HCT116 (cell line): ENCODE results near the gene NAA15. TPM values are rescaled to one million over a fixed set of nuclear protein-coding genes. Genes with fewer than 3 reads are reported as not detected.

Experiments
- ATAC-seq: fragments of 200-7000 bp; cut with Tn5 transposase; 2 replicates; pipeline ENCODE4 v1.9.1; 2020; ENCODE audit warnings: mild to moderate bottlenecking, moderate library complexity
- BruUV-seq: library from RNA; stranded (reverse); fragments of 400-500 nt; replicated peaks from 2 replicates; lab custom pipeline; 2021; lab: Mats Ljungman, UMichigan
- CTCF ChIA-PET: fragments of 300-600 bp; sonication (Branson Sonifier 250); formaldehyde crosslinking; loops from one replicate; lab custom pipeline; 2021; ENCODE audit warnings: antibody characterized with exemption; lab: Charles Lee
- POLR2A ChIA-PET: fragments of 300-600, 350-600 bp; sonication (Branson Sonifier 250); formaldehyde crosslinking; loops from one replicate; lab custom pipeline; 2021; ENCODE audit warnings: antibody characterized with exemption; lab: Charles Lee
- RAD21 ChIA-PET, 2 experiments: fragments of 300-600 bp; sonication (Branson Sonifier 250); formaldehyde crosslinking; loops; one replicate each; lab custom pipeline; 2023; ENCODE audit warnings: low total read pairs in 2 of 2; ENCODE audit not compliant: uncharacterized antibody in 2 of 2, unreplicated experiment in 2 of 2, low non-redundant PET in 1 of 2; lab: Charles Lee
- DNase-seq: peaks from one replicate; pipeline ENCODE4 v3.0.0-alpha.2; 2010; ENCODE audit warnings: low read depth, low spot score
- H2AFZ ChIP-seq: fragments of 200-600 bp; shearing (Covaris generic), sonication (generic); 2 replicates; pipeline ENCODE4 v1.6.1; 2017; ENCODE audit warnings: low read depth, mixed run types, mixed read lengths, antibody characterized with exemption, low read length; ENCODE audit not compliant: poor library complexity, severe bottlenecking
- H3K27ac ChIP-seq: 2 replicates; pipeline ENCODE4 v1.5.1; 2012; ENCODE audit warnings: low read depth, low read length
- H3K27me3 ChIP-seq: fragments of 200-600 bp; sonication (generic); 2 replicates; pipeline ENCODE4 v1.6.1; 2016; ENCODE audit warnings: mixed run types, low read length, mixed read lengths; ENCODE audit not compliant: insufficient read depth
- H3K36me3 ChIP-seq, 2 experiments: fragments of 200-500 bp in 1 of 2; fragments of 200-600 bp in 1 of 2; sonication (Bioruptor generic) in 1 of 2; sonication (generic) in 1 of 2; 2 replicates each; pipeline versions ENCODE4 v1.5.1 to v1.6.1; 2014 to 2016; ENCODE audit warnings: low read length in 2 of 2, inconsistent platforms in 1 of 2, mixed read lengths in 1 of 2, mixed run types in 1 of 2; ENCODE audit not compliant: insufficient read depth in 2 of 2, control insufficient read depth in 1 of 2
- H3K4me1 ChIP-seq, 2 experiments: fragments of 200-600 bp in 1 of 2; sonication (generic) in 1 of 2; 2 replicates each; pipeline versions ENCODE4 v1.5.1 to v1.6.1; 2012 to 2017; ENCODE audit warnings: low read length in 2 of 2, inconsistent platforms in 1 of 2, mild to moderate bottlenecking in 1 of 2, mixed read lengths in 1 of 2, mixed run types in 1 of 2, moderate library complexity in 1 of 2; ENCODE audit not compliant: insufficient read depth in 2 of 2, control insufficient read depth in 1 of 2
- H3K4me2 ChIP-seq: fragments of 200-600 bp; sonication (generic); 2 replicates; pipeline ENCODE4 v1.6.1; 2017; ENCODE audit warnings: mixed run types, low read length, mixed read lengths
- H3K4me3 ChIP-seq, 2 experiments: fragments of 200-600 bp in 1 of 2; sonication (generic) in 1 of 2; replicated peaks in 1 of 2; 2 replicates each; pipeline ENCODE4 v1.5.1; 2011 to 2016; ENCODE audit warnings: low read length in 2 of 2, control low read depth in 1 of 2, low read depth in 1 of 2, mild to moderate bottlenecking in 1 of 2, mixed read lengths in 1 of 2, mixed run types in 1 of 2
- H3K79me2 ChIP-seq: fragments of 200-600 bp; sonication (generic); 2 replicates; pipeline ENCODE4 v1.6.1; 2017; ENCODE audit warnings: mild to moderate bottlenecking, mixed run types, low read length, moderate library complexity, mixed read lengths; ENCODE audit not compliant: insufficient read depth
- H3K9ac ChIP-seq: fragments of 200-600 bp; sonication (generic); 2 replicates; pipeline ENCODE4 v1.6.1; 2016; ENCODE audit warnings: low read length, mixed read lengths
- H3K9me2 ChIP-seq: fragments of 200-600 bp; sonication (generic), shearing (Covaris generic); 2 replicates; pipeline ENCODE4 v1.6.1; 2017; ENCODE audit warnings: mixed run types, mild to moderate bottlenecking, moderate library complexity; ENCODE audit not compliant: insufficient read depth
- H3K9me3 ChIP-seq, 2 experiments: fragments of 200-500 bp in 1 of 2; fragments of 200-600 bp in 1 of 2; sonication (Bioruptor generic) in 1 of 2; sonication (generic) in 1 of 2; 2 replicates each; pipeline ENCODE4 v1.6.1; 2014 to 2017; ENCODE audit warnings: low read length in 2 of 2, mixed read lengths in 2 of 2, inconsistent platforms in 1 of 2, low read depth in 1 of 2, mild to moderate bottlenecking in 1 of 2, mixed run types in 1 of 2, moderate library complexity in 1 of 2; ENCODE audit not compliant: control insufficient read depth in 1 of 2, insufficient read depth in 1 of 2
- H4K20me1 ChIP-seq: fragments of 200-600 bp; sonication (generic), shearing (Covaris generic); 2 replicates; pipeline ENCODE4 v1.6.1; 2017; ENCODE audit warnings: mixed run types, mild to moderate bottlenecking, moderate library complexity; ENCODE audit not compliant: insufficient read depth
- CBX3 ChIP-seq: IDR thresholded peaks from 2 replicates; pipeline ENCODE4 v1.6.1; 2012; ENCODE audit warnings: low read depth
- CEBPB ChIP-seq: IDR thresholded peaks from 2 replicates; pipeline ENCODE4 v1.6.1; 2012; ENCODE audit warnings: low read depth
- EGR1 ChIP-seq: IDR thresholded peaks from 2 replicates; pipeline ENCODE4 v1.6.1; 2012; ENCODE audit warnings: low read depth
- JUND ChIP-seq: IDR thresholded peaks from 2 replicates; pipeline ENCODE4 v1.6.1; 2012
- POLR2AphosphoS5 ChIP-seq: IDR thresholded peaks from 2 replicates; pipeline ENCODE4 v1.6.1; 2011; ENCODE audit warnings: mild to moderate bottlenecking, low read depth, low read length, moderate library complexity
- SP1 ChIP-seq: IDR thresholded peaks from 2 replicates; pipeline ENCODE4 v1.6.1; 2012; ENCODE audit warnings: low read depth
- SRF ChIP-seq: IDR thresholded peaks from 2 replicates; pipeline ENCODE4 v1.6.1; 2012; ENCODE audit warnings: low read depth
- ZNF274 ChIP-seq: fragments of 200-500 bp; sonication (Bioruptor generic); IDR thresholded peaks from 2 replicates; pipeline ENCODE4 v1.6.1; 2014; ENCODE audit warnings: mild to moderate bottlenecking, low read depth, low read length, inconsistent platforms
- intact Hi-C: fragments of 100-400 bp; cut with micrococcal nuclease; formaldehyde crosslinking; loops from 2 replicates; pipeline ENCODE4 v1.10.0; 2022
- total RNA-seq: library from RNA; stranded (reverse); gene quantifications from one replicate; pipeline ENCODE4 v1.2.1, GENCODE V29; 2021; ENCODE audit not compliant: unreplicated experiment
- TF ChIP-seq, protein P1 (sequence below): IDR thresholded peaks from 2 replicates; pipeline ENCODE4 v1.6.1; 2012
- TF ChIP-seq, protein P2 (sequence below), 3 experiments: fragments of 200-600 bp in 1 of 3; sonication (generic) in 1 of 3; IDR thresholded peaks in 2 of 3; conservative IDR thresholded peaks in 1 of 3; 2 replicates each; pipeline ENCODE4 v1.5.1; 2012 to 2017; ENCODE audit warnings: low read depth in 2 of 3, low read length in 2 of 3, antibody characterized with exemption in 1 of 3, borderline replicate concordance in 1 of 3, control low read depth in 1 of 3, mild to moderate bottlenecking in 1 of 3, mixed read lengths in 1 of 3, mixed run types in 1 of 3, moderate library complexity in 1 of 3; ENCODE audit not compliant: insufficient read depth in 1 of 3

Gene NAA15
- total RNA-seq, 1 experiment from 2014 or later: 79.7 TPM

DNA sequence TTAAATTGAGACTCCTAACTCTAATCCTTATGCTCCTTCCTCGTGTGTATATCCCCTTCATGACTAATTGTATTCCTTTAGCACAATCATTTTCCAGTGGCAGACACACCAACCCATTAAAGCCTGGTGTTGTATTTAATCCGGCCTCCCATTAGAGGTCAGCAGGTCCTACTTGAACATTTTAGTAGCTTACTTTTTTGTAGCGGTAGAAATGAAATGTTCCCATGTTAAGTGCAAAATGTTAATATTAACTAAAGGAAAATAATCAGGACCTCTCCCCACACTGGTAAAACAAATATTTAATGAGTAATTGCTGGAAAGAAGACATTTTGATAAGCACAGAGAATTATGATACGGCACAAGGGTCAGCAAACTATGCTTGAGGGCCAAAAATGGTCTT, 156.0 kb downstream of the NAA15 start:
- no peaks in the 10 kb centered on the region for H3K27me3 ChIP-seq
- POLR2A ChIA-PET: no interaction called here
- TF ChIP-seq CEBPB (no peak), EGR1 (no peak), JUND (no peak), SRF (no peak), POLR2AphosphoS5 (no peak), ZNF274 (no peak), CBX3 (no peak), SP1 (no peak)
- TF ChIP-seq, protein P1, sequence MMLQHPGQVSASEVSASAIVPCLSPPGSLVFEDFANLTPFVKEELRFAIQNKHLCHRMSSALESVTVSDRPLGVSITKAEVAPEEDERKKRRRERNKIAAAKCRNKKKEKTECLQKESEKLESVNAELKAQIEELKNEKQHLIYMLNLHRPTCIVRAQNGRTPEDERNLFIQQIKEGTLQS: no peak
- TF ChIP-seq, protein P2, sequence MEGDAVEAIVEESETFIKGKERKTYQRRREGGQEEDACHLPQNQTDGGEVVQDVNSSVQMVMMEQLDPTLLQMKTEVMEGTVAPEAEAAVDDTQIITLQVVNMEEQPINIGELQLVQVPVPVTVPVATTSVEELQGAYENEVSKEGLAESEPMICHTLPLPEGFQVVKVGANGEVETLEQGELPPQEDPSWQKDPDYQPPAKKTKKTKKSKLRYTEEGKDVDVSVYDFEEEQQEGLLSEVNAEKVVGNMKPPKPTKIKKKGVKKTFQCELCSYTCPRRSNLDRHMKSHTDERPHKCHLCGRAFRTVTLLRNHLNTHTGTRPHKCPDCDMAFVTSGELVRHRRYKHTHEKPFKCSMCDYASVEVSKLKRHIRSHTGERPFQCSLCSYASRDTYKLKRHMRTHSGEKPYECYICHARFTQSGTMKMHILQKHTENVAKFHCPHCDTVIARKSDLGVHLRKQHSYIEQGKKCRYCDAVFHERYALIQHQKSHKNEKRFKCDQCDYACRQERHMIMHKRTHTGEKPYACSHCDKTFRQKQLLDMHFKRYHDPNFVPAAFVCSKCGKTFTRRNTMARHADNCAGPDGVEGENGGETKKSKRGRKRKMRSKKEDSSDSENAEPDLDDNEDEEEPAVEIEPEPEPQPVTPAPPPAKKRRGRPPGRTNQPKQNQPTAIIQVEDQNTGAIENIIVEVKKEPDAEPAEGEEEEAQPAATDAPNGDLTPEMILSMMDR (IDR thresholded peaks at IDR 0.05 in 2 of 3, conservative IDR thresholded peaks at IDR 0.05 in 1 of 3; ENCODE audit: borderline replicate concordance in 1 of 3, insufficient read depth in 1 of 3, low read depth in 2 of 3, low read length in 2 of 3): no peak
- BruUV-seq: no TSS peak
- H4K20me1 ChIP-seq: no peaks in the 10 kb centered on the region
- no peak overlapping the region for H3K27ac ChIP-seq
- H3K4me3 ChIP-seq: no peak overlapping the region
- H3K79me2 ChIP-seq: peaks cover 72% of the 10 kb centered on the region
- RAD21 ChIA-PET: no interaction called here
- no peak overlapping the region for H3K4me2 ChIP-seq
- intact Hi-C loops: no loop called here
- no peak overlapping the region for H2AFZ ChIP-seq
- no peaks in the 10 kb centered on the region for H3K9me2 ChIP-seq
- no peaks in the 10 kb centered on the region for H3K36me3 ChIP-seq
- CTCF ChIA-PET: interaction anchor here (0.9 to 1.5 kb wide), 2 partner anchors 40 to 73 kb away, joined by 3 to 4 read pairs; no protein-coding TSS in a partner anchor
- DNase-seq (no peak), ATAC-seq (no peak)
- no peaks in the 10 kb centered on the region for H3K9me3 ChIP-seq
- H3K4me1 ChIP-seq: peaks cover 8 to 28% of the 10 kb centered on the region in 2 experiments
- no peak overlapping the region for H3K9ac ChIP-seq
